COLO829 (cell line): Measurements from ENCODE around the gene FRMD5.

Source experiments
- DNase-seq: peaks from one replicate; pipeline ENCODE4 v3.0.0; 2012; ENCODE audit warnings: low spot score

Gene FRMD5

DNA sequence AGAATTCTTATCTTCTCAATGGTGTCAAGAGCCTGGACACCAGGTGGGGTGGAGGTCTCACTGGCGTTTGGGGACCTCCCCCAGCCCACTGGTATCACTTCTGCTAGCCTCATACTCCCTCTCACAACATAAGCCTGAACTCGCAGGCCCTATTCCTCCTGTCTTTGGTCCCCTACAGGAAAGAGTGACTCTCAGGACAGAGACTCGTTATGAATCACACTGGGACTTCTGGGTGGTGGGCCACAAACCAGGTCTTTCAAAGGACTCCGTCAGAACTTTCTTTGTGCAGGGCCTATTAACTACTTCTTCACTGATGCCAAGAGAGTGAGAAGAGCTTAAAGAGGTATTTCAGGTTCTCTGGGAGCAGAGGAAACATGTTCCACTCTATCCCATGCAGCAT lies 267.9 kb downstream of the FRMD5 start:
- no peak for DNase-seq

DNA sequence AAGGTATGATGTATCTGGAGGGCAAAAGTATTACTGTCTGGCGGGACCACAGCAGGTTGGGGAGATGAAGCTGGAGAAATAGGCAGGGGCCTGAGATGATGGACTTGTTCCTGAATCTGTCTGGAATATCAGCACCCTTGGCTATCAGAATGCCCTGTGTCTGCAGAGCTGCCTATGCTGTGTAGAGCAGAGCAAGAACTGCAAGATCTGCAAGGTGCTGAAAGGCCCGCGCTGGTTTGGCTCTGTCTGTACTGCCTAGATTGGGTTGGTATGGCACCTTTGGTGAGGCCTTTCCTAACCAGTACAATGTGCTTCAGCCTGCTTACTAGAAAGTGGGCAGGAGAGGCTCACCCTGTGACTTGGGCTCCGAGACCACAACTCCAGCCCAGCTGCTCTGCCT lies 271.5 kb downstream of the FRMD5 start:
- DNase-seq = no peak

GRCh38 chr15:43922021-43922420 lies 273.1 kb downstream of the FRMD5 start:
- DNase-seq = no peak

DNA sequence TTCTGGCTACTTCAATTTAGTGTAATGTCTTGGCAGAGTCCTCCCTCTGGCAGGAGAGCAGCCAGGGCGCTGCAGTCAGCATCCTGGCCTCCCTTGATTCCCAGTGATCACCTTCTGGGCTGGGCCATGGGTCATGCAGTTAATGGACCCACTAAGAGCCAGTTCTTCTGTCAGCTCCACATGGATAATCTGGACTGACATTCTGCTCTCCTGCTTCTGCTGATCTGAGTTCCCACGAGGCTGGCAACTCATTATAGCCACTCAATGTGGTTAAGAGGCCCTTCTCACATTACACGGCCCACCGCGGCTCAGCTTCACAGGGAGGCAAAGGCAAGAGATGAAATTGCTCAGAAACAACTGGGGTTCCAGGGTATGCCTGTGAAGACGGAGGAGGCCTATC lies 274.3 kb downstream of the FRMD5 start:
- DNase-seq = no peak

GRCh38 chr15:43920254-43920600 lies 274.8 kb downstream of the FRMD5 start:
- no peak for DNase-seq

DNA sequence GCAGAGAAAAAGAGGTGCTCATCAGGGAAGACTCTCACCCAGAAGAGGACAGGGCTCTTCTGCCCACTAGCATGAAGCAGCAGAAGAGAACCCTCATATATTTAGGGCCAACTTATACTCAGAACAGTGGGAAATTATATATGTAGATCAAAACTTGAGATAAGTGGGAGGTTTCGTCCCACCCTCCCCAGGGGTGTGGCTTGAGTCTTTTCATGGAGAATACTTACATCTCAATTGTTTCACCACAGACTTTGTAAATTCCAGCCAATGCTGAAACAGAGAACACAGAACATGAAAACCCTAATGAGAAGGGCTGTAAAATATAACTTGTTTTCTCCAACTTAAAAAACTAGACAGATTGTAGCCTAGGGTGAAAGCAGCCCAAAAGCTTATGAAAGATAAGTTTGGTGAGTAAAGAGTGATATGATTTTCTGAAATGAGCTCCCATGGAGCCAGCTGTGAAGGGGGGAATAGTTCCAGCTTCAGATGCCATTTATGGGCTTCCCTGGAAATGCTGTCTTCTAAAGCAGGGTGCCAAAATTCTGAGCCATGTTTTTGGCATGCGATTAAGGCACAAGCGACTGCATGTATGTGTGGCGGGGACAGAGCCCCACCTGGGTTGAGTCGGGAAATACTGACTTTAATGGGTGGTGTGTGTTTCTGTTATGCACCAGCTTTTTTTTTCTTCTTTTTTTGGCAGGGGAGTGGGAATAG lies 275.4 kb downstream of the FRMD5 start:
- DNase-seq = no peak

DNA sequence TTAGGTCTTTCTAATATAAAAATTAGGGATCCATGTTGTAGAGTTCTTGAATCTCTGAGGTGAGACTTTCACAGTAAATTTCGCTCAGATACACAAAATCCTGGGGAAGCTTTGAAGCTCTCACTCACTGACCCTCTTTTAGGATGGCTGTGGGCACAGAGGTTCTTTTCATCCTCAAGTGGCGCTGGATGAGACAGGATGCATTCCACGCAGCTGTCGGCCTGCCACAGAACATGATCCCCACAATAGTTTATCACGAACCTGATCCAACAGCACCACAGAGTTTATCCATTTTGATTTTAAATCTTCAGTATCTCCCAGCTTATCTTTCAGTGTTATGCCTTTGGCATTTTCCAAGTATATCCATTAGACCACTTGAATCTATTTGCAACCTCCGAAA lies 276.4 kb downstream of the FRMD5 start:
- no peak for DNase-seq

- DNase-seq = no peak
Observed at GRCh38 chr15:43916326-43916660, 278.8 kb downstream of the FRMD5 start.

GRCh38 chr15:43915631-43916325 lies 279.3 kb downstream of the FRMD5 start:
- DNase-seq = no peak

- no peak for DNase-seq
Observed at GRCh38 chr15:43913941-43914340, 281.1 kb downstream of the FRMD5 start.

GRCh38 chr15:43913026-43913780 lies 281.9 kb downstream of the FRMD5 start:
- peak; percentile 85 for DNase-seq

GRCh38 chr15:43912208-43912607 lies 282.9 kb downstream of the FRMD5 start:
- DNase-seq = no peak

- DNase-seq = peak; percentile 79
Observed at GRCh38 chr15:43911235-43911781, 283.8 kb downstream of the FRMD5 start.

GRCh38 chr15:43908516-43909050 lies 286.5 kb downstream of the FRMD5 start:
- DNase-seq = no peak

DNA sequence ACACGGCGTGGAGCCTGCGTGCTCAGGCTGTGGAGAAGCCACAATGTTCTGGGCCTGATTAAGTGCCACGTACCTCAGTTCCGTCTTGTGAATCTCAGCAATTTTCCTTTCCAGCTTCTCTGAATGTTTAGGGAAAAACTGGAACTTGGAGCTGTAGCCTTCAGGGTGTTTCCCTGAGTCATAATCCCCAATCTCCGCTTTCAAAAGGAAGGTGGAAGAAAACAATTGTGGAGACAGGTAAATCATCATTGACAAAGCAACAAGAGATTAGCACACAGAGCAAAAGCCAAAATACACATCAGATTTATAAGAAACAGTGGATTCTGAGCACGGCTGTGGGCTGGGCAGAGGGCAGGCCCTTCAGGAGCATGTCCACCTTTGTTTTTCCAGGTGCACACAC lies 289.3 kb downstream of the FRMD5 start:
- DNase-seq = no peak

- DNase-seq = peak; percentile 35
Observed at GRCh38 chr15:43903864-43904290, 291.2 kb downstream of the FRMD5 start.

DNA sequence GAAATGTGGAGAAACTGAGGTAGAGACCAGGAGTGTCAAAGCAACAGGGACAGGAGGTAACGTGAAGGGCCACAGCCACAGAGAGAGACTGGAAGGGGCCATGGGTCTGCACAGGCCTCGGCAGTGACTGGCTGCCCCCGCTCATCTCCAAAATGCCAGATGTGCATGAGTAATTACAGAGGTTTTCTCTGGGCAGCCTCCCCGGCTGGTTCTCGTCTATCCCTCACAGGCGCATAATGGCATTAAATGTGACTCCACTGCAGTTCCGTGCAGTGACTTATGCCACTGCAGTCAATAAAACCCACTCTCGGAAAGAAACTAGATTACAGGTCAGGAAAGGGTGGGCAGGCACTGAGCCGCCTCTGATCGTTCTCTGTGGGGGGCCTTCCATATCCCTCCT lies 293.6 kb downstream of the FRMD5 start:
- no peak for DNase-seq

GRCh38 chr15:43900996-43901395 lies 294.1 kb downstream of the FRMD5 start:
- DNase-seq = no peak

DNA sequence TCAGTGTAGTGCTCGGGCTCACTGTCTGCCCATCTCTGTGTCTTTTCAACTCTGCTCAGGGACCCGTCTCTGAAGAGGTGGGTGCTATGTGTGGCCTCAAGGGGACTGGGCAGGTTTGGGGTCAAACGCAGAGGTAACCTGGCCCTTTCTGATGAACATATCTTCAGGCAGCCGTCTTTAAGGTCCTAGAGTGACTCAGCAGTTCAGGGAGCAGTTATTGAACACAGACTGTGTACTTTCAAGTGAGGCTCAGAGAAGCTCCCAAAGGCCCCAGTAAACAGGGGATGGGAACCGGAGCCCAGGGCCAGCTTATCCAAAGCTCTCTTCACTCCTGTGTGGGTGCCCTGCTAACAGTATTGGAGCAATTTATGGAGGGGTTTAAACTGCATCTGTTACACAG lies 295.1 kb downstream of the FRMD5 start:
- no peak for DNase-seq

- DNase-seq = no peak
Observed at GRCh38 chr15:43898891-43899290, 296.2 kb downstream of the FRMD5 start.

DNA sequence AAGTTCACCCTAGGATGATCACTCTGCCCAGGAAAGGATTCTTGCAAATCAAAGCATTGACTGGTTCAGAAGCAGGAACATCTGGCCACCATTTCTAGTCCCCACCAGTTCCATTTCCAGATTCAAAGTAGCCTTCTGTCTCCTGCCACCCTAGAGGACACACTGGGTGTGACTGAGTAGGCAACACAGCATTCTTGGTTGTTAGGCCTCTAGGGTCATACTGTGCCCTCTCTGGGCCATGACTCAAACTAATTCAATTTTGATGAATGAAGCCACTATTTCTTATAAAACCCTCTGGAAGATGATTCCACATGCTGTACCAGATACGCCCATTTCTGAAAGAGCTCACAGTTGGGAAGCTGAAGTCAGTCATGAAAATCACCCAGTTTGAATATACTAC lies 298.5 kb downstream of the FRMD5 start:
- DNase-seq = peak; percentile 19

GRCh38 chr15:43895586-43895985 lies 299.5 kb downstream of the FRMD5 start:
- no peak for DNase-seq

GRCh38 chr15:43893956-43894355 lies 301.1 kb downstream of the FRMD5 start:
- no peak for DNase-seq
